Measurements from ENCODE around the gene DAPP1.

The DAPP1 gene

DNA sequence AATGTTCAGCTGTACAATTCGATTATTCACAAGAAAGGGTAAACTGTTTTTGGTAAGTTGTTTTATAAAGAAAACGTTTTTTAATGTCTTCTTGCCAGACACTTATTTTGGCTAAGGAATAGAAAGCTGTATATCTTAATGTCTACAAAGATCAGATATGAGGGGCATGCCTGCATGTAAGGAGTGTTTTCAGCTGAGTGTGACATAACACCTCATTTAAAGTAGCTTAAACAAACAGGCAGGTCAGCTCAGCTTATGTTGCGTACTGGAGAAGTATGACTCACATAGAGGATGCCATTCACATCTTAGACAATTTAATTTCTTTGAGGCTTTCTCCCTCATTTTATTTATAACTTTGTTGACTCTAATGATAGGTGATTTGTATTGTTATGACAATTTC is 47.2 kb downstream of the DAPP1 start:
- no peak for TF ChIP-seq CTCF (IDR thresholded peaks at IDR 0.05; ENCODE audit: low read depth, low read length)
- no peak for DNase-seq (ENCODE audit: extremely low read depth, low read depth)

DNA sequence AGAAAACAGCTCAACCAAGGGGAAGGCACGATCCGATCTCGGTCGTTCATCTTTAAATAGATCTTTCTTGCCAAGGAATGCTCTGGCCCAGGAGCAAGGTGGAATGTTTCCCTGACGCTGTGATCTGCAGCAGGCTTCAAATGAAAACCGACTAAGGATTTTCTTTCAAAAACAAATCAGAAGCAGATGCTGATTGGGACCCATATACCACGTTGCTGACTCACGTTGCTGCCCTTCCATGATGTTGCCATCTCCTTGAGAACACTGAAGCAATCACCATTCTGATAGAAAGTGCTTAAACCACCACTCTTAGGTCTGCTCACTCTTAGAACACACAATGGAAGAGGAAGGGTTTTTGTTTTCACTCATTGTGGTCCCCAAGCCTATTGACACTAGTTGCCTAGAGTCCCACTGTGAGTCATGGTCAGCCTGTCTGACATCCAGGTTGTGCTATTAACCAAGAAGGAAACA is 51.5 kb downstream of the DAPP1 start:
- peak; percentile 83 for DNase-seq (ENCODE audit: extremely low read depth, low read depth)
- TF ChIP-seq CTCF (IDR thresholded peaks at IDR 0.05; ENCODE audit: low read depth, low read length) = no peak

DNA sequence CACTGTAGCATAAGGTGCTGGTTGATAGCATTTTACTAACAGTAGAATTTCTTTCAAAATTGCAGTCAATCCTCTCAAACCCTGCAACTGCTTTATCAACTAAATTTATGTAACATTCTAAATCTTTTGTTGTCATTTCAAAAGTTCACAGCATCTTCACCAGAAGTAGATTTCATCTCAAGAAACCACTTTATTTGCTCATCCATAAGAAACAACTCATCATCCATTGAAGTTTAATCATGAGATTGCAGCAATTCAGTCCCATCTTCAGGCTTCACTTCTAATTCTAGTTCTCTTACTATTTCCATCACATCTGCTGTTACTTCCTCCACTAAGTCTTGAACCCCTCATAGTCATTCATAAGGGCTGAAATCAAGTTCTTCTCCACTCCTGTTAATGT is 55.9 kb downstream of the DAPP1 start:
- DNase-seq (ENCODE audit: extremely low read depth, low read depth) = no peak
- no peak for TF ChIP-seq CTCF (IDR thresholded peaks at IDR 0.05; ENCODE audit: low read depth, low read length)

GRCh38 chr4:99875071-99875470 is 58.4 kb downstream of the DAPP1 start:
- no peak for TF ChIP-seq CTCF (IDR thresholded peaks at IDR 0.05; ENCODE audit: low read depth, low read length)
- no peak for DNase-seq (ENCODE audit: extremely low read depth, low read depth)

DNA sequence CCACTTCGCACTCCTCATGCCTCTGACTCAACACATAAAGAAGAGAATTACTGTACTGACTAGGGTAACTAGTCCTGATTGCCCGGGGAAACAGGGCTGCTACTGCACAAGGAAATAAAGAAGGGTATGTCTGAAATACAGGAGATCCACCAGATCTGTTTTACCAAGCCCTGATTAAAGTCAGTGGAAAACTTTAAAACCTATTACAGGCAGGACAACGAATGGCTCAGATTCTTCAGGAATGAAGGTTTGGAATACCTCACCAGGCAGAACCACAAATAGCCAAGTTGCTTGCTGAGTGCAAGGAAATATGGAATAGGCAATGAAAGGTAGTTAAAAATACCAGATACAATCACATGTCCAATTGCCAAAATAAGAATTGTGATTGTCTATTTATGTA is 60.3 kb downstream of the DAPP1 start:
- TF ChIP-seq CTCF (IDR thresholded peaks at IDR 0.05; ENCODE audit: low read depth, low read length) = no peak
- DNase-seq (ENCODE audit: extremely low read depth, low read depth) = no peak

DNA sequence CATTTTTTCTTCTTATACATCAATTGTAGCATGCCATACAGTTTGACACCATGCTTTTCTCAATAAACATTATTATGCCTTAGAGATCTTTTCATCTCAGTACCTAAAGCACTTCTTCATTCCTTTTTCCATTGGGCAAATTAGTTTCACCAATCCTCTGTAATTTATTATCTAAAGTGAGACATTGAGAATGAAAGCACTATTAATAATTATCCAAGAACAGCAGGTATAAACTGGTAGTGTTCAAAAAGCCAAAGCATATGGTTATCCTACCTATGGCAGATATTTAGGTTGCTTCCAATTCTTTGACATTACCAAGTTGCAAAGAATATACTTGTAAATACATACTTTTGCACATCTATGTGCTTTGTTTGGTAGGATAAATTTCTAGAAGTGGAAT is 62.0 kb downstream of the DAPP1 start:
- no peak for TF ChIP-seq CTCF (IDR thresholded peaks at IDR 0.05; ENCODE audit: low read depth, low read length)
- no peak for DNase-seq (ENCODE audit: extremely low read depth, low read depth)

DNA sequence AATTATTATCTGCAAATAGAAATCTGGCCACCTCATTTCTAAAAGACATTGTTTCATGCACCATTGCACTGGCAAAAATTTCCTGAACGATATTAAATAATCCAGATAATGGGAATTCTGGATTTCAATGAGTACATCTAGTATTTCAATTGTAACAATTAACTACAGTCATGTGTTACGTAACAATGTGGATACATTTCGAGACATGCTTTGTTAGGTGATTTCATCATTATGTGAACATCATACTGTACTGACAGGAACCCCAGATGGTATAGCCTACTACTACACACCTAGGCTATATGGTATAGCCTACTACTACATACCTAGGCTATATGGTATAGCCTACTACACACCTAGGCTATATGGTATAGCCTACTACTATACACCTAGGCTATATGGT is 62.8 kb downstream of the DAPP1 start:
- no peak for TF ChIP-seq CTCF (IDR thresholded peaks at IDR 0.05; ENCODE audit: low read depth, low read length)
- no peak for DNase-seq (ENCODE audit: extremely low read depth, low read depth)
